Activated naive CD4-positive, alpha-beta T cell treated with anti-CD3 and anti-CD28 coated beads for 36 hours (primary cell): ENCODE measurements around the gene TMIGD2. TPM values are rescaled to one million over a fixed set of nuclear protein-coding genes. Genes with fewer than 3 reads are reported as not detected.

Experiments used
- CTCF ChIA-PET: fragments of 350-600 bp; sonication (Branson Sonifier 250); formaldehyde crosslinking; loops from one replicate; lab custom pipeline; 2021; ENCODE audit warnings: antibody characterized with exemption; lab: Charles Lee
- DNase-seq: peaks from one replicate; pipeline ENCODE4 v3.0.0-alpha.2; 2020
- H3K27ac Mint-ChIP-seq: one replicate; pipeline ENCODE4 v1.8.0; 2021; ENCODE audit warnings: mild to moderate bottlenecking, mixed read lengths
- H3K27me3 Mint-ChIP-seq: one replicate; pipeline ENCODE4 v1.8.0; 2021; ENCODE audit warnings: low read depth, mixed read lengths
- H3K36me3 Mint-ChIP-seq: one replicate; pipeline ENCODE4 v1.8.0; 2021; ENCODE audit warnings: low read depth, mixed read lengths
- H3K4me1 Mint-ChIP-seq: one replicate; pipeline ENCODE4 v1.8.0; 2021; ENCODE audit warnings: low read depth, mixed read lengths
- H3K4me3 Mint-ChIP-seq: one replicate; pipeline ENCODE4 v1.8.0; 2021; ENCODE audit warnings: mild to moderate bottlenecking, moderate library complexity, mixed read lengths
- H3K9me3 Mint-ChIP-seq: one replicate; pipeline ENCODE4 v1.8.0; 2021; ENCODE audit warnings: mixed read lengths
- intact Hi-C: fragments of 100-400 bp; cut with micrococcal nuclease; formaldehyde crosslinking; loops from one replicate; pipeline ENCODE4 v1.15.1; 2023
- total RNA-seq, 2 experiments: library from RNA; stranded (reverse); gene quantifications; one replicate each; pipeline ENCODE4 v1.2.3, GENCODE V29; 2021

Gene TMIGD2
- total RNA-seq, 2 experiments from 2014 or later, result 19.9 to 21.2 TPM

GRCh38 chr19:4304538-4305256, 2.5 kb upstream of the TMIGD2 start, which contains the start of gene FSD1:
TSS of gene FSD1 (plus strand) at chr19:4304598. CDS start at chr19:4304747, 149 bp downstream.
- no peaks in the 10 kb centered on the region for H3K9me3 Mint-ChIP-seq
- CTCF ChIA-PET, result interaction anchor here (1.1 kb wide), 1 partner anchor 39 kb away, joined by 3 read pairs; the partner anchor contains the start of gene MPND
- H3K27me3 Mint-ChIP-seq, result no peaks in the 10 kb centered on the region

GRCh38 chr19:4303819-4304537, 1.8 kb upstream of the TMIGD2 start:
- DNase-seq, result peak; percentile 24

More at GRCh38 chr19:4304538-4305256, 2.5 kb upstream of the TMIGD2 start, which contains the start of gene FSD1:
- peak within 1 kb of the TSS; percentile 71 for H3K4me3 Mint-ChIP-seq
- H3K27ac Mint-ChIP-seq, result peak within 1 kb of the TSS; percentile 84
- H3K36me3 Mint-ChIP-seq, result peaks cover 1% of the 10 kb centered on the region
- peaks cover 34% of the 10 kb centered on the region for H3K4me1 Mint-ChIP-seq
- intact Hi-C loops, result loop anchor here (5.0 kb wide), 2 partner anchors 37 to 418 kb away; partner anchors contain the start of gene DPP9
- DNase-seq, result peak; percentile 79

GRCh38 chr19:4301590-4302242, 473 bp downstream of the TMIGD2 start:
- intact Hi-C loops, result loop anchor here (1.0 to 5.0 kb wide), 6 partner anchors 27 to 421 kb away; partner anchors contain the start of genes DPP9 and YJU2
- CTCF ChIA-PET, result interaction anchor here (0.6 to 2.1 kb wide), 4 partner anchors 35 to 68 kb away, joined by 3 to 8 read pairs (median 5); no protein-coding TSS in a partner anchor
- Mint-ChIP-seq H3K36me3 (peaks cover 1% of the 10 kb centered on the region), H3K27ac (peak overlapping the region; percentile 84), H3K4me3 (peak overlapping the region; percentile 78), H3K4me1 (peaks cover 43% of the 10 kb centered on the region), H3K9me3 (no peaks in the 10 kb centered on the region), H3K27me3 (no peaks in the 10 kb centered on the region)
- DNase-seq, result peak; percentile 48

More at GRCh38 chr19:4303819-4304537, 1.8 kb upstream of the TMIGD2 start:
- intact Hi-C loops, result loop anchor here (2.0 to 5.0 kb wide), 4 partner anchors 25 to 418 kb away; partner anchors contain the start of gene DPP9
- Mint-ChIP-seq H3K27ac (peak overlapping the region; percentile 84), H3K27me3 (no peaks in the 10 kb centered on the region), H3K4me1 (peaks cover 34% of the 10 kb centered on the region), H3K4me3 (peak overlapping the region; percentile 68), H3K36me3 (peaks cover 1% of the 10 kb centered on the region), H3K9me3 (no peaks in the 10 kb centered on the region)
- CTCF ChIA-PET, result no interaction called here

- no peaks in the 10 kb centered on the region for H3K9me3 Mint-ChIP-seq
- CTCF ChIA-PET, result no interaction called here
- peak overlapping the region; percentile 74 for H3K27ac Mint-ChIP-seq
- peak overlapping the region; percentile 19 for H3K4me3 Mint-ChIP-seq
- peaks cover 43% of the 10 kb centered on the region for H3K4me1 Mint-ChIP-seq
- intact Hi-C loops, result loop anchor here (5.0 kb wide), 2 partner anchors 33 to 422 kb away; partner anchors contain the start of gene DPP9
- peaks cover 1% of the 10 kb centered on the region for H3K36me3 Mint-ChIP-seq
- H3K27me3 Mint-ChIP-seq, result no peaks in the 10 kb centered on the region
- DNase-seq, result no peak
These were observed 1.6 kb downstream of the TMIGD2 start for GRCh38 chr19:4300589-4300988.

- peak; percentile 31 for DNase-seq
- intact Hi-C loops, result no loop called here
- Mint-ChIP-seq H3K27me3 (no peaks in the 10 kb centered on the region), H3K27ac (no peak overlapping the region), H3K9me3 (no peaks in the 10 kb centered on the region), H3K4me1 (peaks cover 37% of the 10 kb centered on the region), H3K4me3 (no peak overlapping the region), H3K36me3 (peaks cover 1% of the 10 kb centered on the region)
- CTCF ChIA-PET, result interaction anchor here (0.6 to 0.7 kb wide), 3 partner anchors 18 to 169 kb away, joined by 3 to 4 read pairs (median 3); no protein-coding TSS in a partner anchor
These were observed 3.2 kb downstream of the TMIGD2 start for GRCh38 chr19:4298810-4299550.

- Mint-ChIP-seq H3K27me3 (no peaks in the 10 kb centered on the region), H3K36me3 (peaks cover 1% of the 10 kb centered on the region), H3K4me1 (peaks cover 30% of the 10 kb centered on the region), H3K27ac (no peak overlapping the region), H3K4me3 (no peak overlapping the region), H3K9me3 (no peaks in the 10 kb centered on the region)
- intact Hi-C loops, result no loop called here
- CTCF ChIA-PET, result interaction anchor here (0.6 to 0.7 kb wide), 3 partner anchors 19 to 170 kb away, joined by 3 to 4 read pairs (median 3); no protein-coding TSS in a partner anchor
- peak; percentile 68 for DNase-seq
These were observed 4.0 kb downstream of the TMIGD2 start for GRCh38 chr19:4297901-4298809.

- intact Hi-C loops, result no loop called here
- no peak overlapping the region for H3K27ac Mint-ChIP-seq
- no peak for DNase-seq
- H3K4me3 Mint-ChIP-seq, result no peak overlapping the region
- CTCF ChIA-PET, result interaction anchor here (0.9 kb wide), 1 partner anchor 30 kb away, joined by 3 read pairs; no protein-coding TSS in a partner anchor
- H3K27me3 Mint-ChIP-seq, result no peaks in the 10 kb centered on the region
- H3K36me3 Mint-ChIP-seq, result peaks cover 1% of the 10 kb centered on the region
- no peaks in the 10 kb centered on the region for H3K9me3 Mint-ChIP-seq
- peaks cover 15% of the 10 kb centered on the region for H3K4me1 Mint-ChIP-seq
These were observed 6.0 kb downstream of the TMIGD2 start for GRCh38 chr19:4295972-4296771.

- Mint-ChIP-seq H3K27ac (no peak overlapping the region), H3K4me1 (peaks cover 10% of the 10 kb centered on the region), H3K4me3 (no peak overlapping the region), H3K36me3 (peaks cover 1% of the 10 kb centered on the region), H3K9me3 (no peaks in the 10 kb centered on the region), H3K27me3 (no peaks in the 10 kb centered on the region)
- DNase-seq, result no peak
- CTCF ChIA-PET, result interaction anchor here (0.9 kb wide), 1 partner anchor 28 kb away, joined by 3 read pairs; no protein-coding TSS in a partner anchor
- intact Hi-C loops, result no loop called here
These were observed 7.8 kb downstream of the TMIGD2 start for GRCh38 chr19:4294389-4294788.

- H3K27ac Mint-ChIP-seq, result no peak overlapping the region
- H3K27me3 Mint-ChIP-seq, result no peaks in the 10 kb centered on the region
- H3K36me3 Mint-ChIP-seq, result peaks cover 1% of the 10 kb centered on the region
- DNase-seq, result no peak
- H3K4me3 Mint-ChIP-seq, result no peak overlapping the region
- CTCF ChIA-PET, result no interaction called here
- intact Hi-C loops, result no loop called here
- H3K4me1 Mint-ChIP-seq, result peaks cover 2% of the 10 kb centered on the region
- H3K9me3 Mint-ChIP-seq, result no peaks in the 10 kb centered on the region
These were observed 9.7 kb downstream of the TMIGD2 start for GRCh38 chr19:4292515-4292914.

- intact Hi-C loops, result no loop called here
- CTCF ChIA-PET, result no interaction called here
- Mint-ChIP-seq H3K36me3 (no peaks in the 10 kb centered on the region), H3K9me3 (no peaks in the 10 kb centered on the region), H3K27me3 (no peaks in the 10 kb centered on the region), H3K4me3 (no peak overlapping the region), H3K4me1 (peaks cover 2% of the 10 kb centered on the region), H3K27ac (no peak overlapping the region)
- no peak for DNase-seq
These were observed 10.9 kb downstream of the TMIGD2 start for GRCh38 chr19:4291184-4291732.
